ENCODE results near the gene CASP6.

GRCh38 chr4:109728385-109728784, 25.1 kb upstream of the CASP6 start:
- TF ChIP-seq CTCF (conservative IDR thresholded peaks at IDR 0.05): no peak
- TF ChIP-seq ZFX (IDR thresholded peaks at IDR 0.05): no peak

All from C4-2B (cell line).